ENCODE data around the gene CDC25A. TPM values are rescaled to one million over a fixed set of nuclear protein-coding genes. Genes with fewer than 3 reads are reported as not detected.

CDC25A gene
- total and polyA plus RNA-seq, 2 of the 13 experiments (the other 11 are each of a cell fraction or from before 2014, with no cell fraction given) = 7.9 to 45.4 TPM

DNA sequence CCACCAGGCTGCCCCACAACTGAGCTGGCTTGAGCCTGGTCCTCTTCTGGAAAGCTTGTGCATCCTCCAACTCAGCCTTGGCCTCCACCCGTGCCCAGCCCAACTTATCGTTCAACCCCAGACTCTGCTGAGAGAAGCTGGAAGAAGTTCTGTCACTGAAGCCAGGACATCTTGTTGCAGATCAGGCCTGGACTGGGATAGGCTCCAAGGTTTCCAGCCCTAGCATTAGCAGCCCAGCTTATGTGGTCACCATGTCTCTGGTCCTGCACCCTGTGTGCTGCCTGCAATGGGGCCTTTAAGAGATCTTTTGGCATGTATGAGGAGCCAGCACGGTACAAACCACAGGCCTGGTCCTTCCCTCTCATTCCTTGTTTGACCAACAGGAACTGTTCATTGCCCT is 19.9 kb upstream of the CDC25A start:
- H3K9me3 ChIP-seq (ENCODE audit: low read length) = no peaks in the 10 kb centered on the region
- BruUV-seq (replicated peaks) = no TSS peak
- H4K20me1 ChIP-seq (ENCODE audit: insufficient read depth, low read length) = no peaks in the 10 kb centered on the region
- no CpG with 5 or more reads among the region's 3 CpGs for WGBS (ENCODE audit: low lambda C conversion rate)
- ChIA-PET CTCF (ENCODE audit: low intra/inter-chr PET ratio, low total read pairs) (no interaction called here), POLR2A (no interaction called here)
- H3K4me3 ChIP-seq (replicated peaks in 1 of 3; ENCODE audit: insufficient read depth in 1 of 3, low read depth in 2 of 3, low read length in 3 of 3) = no peak overlapping the region
- DNase-seq (ENCODE audit: low spot score) (no peak), ATAC-seq (peak; percentile 36), FAIRE-seq (no peak)
- H3K79me2 ChIP-seq (ENCODE audit: insufficient read depth, low read length) = no peaks in the 10 kb centered on the region
- no peak overlapping the region for H3K4me2 ChIP-seq (ENCODE audit: low read depth, low read length)
- no peaks in the 10 kb centered on the region for H3K36me3 ChIP-seq (replicated peaks in 1 of 2; ENCODE audit: control insufficient read depth in 1 of 2, insufficient read depth in 2 of 2, low read length in 2 of 2)
- H3K9ac ChIP-seq (ENCODE audit: insufficient read depth, low read depth, low read length) = no peak overlapping the region
- intact Hi-C loops (cut with micrococcal nuclease; ENCODE audit: unreplicated experiment) = no loop called here
- H3K27me3 ChIP-seq (ENCODE audit: control insufficient read depth in 1 of 2, insufficient read depth in 2 of 2, low read length in 2 of 2) = peaks cover 1 to 13% of the 10 kb centered on the region in 2 experiments; a peak in 3 of 5 replicates
- H2AFZ ChIP-seq (ENCODE audit: low read length) = no peak overlapping the region
- in situ Hi-C loops (cut with HindIII; ENCODE audit: extremely low pct_ligation_motif_present, low pct_unique_long_range_greater_than_20kb) = no loop called here
- no peak overlapping the region for H3K27ac ChIP-seq (ENCODE audit: extremely low read length, insufficient read depth, low read length)
- no peaks in the 10 kb centered on the region for H3K4me1 ChIP-seq (ENCODE audit: insufficient read depth, low read length)
- TF ChIP-seq HNRNPL (IDR thresholded peaks at IDR 0.05; ENCODE audit: low read depth, low read length) (no peak), FOSL1 (CRISPR knock-in tag; IDR thresholded peaks at IDR 0.05; ENCODE audit: borderline replicate concordance) (no peak), MTA3 (CRISPR knock-in tag; IDR thresholded peaks at IDR 0.05) (no peak), HOXD1 (CRISPR knock-in tag; IDR thresholded peaks at IDR 0.05) (no peak), SCMH1 (CRISPR knock-in tag; IDR thresholded peaks at IDR 0.05; ENCODE audit: borderline replicate concordance) (no peak), ZNF678 (CRISPR knock-in tag; IDR thresholded peaks at IDR 0.05) (no peak), PAWR (CRISPR knock-in tag; IDR thresholded peaks at IDR 0.05; ENCODE audit: borderline replicate concordance) (no peak), SAP130 (CRISPR knock-in tag; IDR thresholded peaks at IDR 0.05; ENCODE audit: low read depth) (no peak), ZKSCAN1 (IDR thresholded peaks at IDR 0.05; ENCODE audit: low read length) (no peak), ZNF101 (CRISPR knock-in tag; IDR thresholded peaks at IDR 0.05; ENCODE audit: borderline replicate concordance, low read depth) (no peak)
- TF ChIP-seq, protein P1, sequence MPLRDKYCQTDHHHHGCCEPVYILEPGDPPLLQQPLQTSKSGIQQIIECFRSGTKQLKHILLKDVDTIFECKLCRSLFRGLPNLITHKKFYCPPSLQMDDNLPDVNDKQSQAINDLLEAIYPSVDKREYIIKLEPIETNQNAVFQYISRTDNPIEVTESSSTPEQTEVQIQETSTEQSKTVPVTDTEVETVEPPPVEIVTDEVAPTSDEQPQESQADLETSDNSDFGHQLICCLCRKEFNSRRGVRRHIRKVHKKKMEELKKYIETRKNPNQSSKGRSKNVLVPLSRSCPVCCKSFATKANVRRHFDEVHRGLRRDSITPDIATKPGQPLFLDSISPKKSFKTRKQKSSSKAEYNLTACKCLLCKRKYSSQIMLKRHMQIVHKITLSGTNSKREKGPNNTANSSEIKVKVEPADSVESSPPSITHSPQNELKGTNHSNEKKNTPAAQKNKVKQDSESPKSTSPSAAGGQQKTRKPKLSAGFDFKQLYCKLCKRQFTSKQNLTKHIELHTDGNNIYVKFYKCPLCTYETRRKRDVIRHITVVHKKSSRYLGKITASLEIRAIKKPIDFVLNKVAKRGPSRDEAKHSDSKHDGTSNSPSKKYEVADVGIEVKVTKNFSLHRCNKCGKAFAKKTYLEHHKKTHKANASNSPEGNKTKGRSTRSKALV (CRISPR knock-in tag; IDR thresholded peaks at IDR 0.05) = no peak
- TF ChIP-seq, protein P2, sequence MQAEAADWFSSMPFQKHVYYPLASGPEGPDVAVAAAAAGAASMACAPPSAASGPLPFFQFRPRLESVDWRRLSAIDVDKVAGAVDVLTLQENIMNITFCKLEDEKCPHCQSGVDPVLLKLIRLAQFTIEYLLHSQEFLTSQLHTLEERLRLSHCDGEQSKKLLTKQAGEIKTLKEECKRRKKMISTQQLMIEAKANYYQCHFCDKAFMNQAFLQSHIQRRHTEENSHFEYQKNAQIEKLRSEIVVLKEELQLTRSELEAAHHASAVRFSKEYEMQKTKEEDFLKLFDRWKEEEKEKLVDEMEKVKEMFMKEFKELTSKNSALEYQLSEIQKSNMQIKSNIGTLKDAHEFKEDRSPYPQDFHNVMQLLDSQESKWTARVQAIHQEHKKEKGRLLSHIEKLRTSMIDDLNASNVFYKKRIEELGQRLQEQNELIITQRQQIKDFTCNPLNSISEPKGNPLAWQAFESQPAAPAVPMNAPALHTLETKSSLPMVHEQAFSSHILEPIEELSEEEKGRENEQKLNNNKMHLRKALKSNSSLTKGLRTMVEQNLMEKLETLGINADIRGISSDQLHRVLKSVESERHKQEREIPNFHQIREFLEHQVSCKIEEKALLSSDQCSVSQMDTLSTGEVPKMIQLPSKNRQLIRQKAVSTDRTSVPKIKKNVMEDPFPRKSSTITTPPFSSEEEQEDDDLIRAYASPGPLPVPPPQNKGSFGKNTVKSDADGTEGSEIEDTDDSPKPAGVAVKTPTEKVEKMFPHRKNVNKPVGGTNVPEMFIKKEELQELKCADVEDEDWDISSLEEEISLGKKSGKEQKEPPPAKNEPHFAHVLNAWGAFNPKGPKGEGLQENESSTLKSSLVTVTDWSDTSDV (CRISPR knock-in tag; IDR thresholded peaks at IDR 0.05) = no peak
- TF ChIP-seq, protein P3, sequence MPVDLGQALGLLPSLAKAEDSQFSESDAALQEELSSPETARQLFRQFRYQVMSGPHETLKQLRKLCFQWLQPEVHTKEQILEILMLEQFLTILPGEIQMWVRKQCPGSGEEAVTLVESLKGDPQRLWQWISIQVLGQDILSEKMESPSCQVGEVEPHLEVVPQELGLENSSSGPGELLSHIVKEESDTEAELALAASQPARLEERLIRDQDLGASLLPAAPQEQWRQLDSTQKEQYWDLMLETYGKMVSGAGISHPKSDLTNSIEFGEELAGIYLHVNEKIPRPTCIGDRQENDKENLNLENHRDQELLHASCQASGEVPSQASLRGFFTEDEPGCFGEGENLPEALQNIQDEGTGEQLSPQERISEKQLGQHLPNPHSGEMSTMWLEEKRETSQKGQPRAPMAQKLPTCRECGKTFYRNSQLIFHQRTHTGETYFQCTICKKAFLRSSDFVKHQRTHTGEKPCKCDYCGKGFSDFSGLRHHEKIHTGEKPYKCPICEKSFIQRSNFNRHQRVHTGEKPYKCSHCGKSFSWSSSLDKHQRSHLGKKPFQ (CRISPR knock-in tag; IDR thresholded peaks at IDR 0.05; ENCODE audit: insufficient replicate concordance) = no peak
- TF ChIP-seq, protein P4, sequence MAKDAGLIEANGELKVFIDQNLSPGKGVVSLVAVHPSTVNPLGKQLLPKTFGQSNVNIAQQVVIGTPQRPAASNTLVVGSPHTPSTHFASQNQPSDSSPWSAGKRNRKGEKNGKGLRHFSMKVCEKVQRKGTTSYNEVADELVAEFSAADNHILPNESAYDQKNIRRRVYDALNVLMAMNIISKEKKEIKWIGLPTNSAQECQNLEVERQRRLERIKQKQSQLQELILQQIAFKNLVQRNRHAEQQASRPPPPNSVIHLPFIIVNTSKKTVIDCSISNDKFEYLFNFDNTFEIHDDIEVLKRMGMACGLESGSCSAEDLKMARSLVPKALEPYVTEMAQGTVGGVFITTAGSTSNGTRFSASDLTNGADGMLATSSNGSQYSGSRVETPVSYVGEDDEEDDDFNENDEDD (CRISPR knock-in tag; IDR thresholded peaks at IDR 0.05; ENCODE audit: borderline replicate concordance) = no peak
- TF ChIP-seq, protein P5, sequence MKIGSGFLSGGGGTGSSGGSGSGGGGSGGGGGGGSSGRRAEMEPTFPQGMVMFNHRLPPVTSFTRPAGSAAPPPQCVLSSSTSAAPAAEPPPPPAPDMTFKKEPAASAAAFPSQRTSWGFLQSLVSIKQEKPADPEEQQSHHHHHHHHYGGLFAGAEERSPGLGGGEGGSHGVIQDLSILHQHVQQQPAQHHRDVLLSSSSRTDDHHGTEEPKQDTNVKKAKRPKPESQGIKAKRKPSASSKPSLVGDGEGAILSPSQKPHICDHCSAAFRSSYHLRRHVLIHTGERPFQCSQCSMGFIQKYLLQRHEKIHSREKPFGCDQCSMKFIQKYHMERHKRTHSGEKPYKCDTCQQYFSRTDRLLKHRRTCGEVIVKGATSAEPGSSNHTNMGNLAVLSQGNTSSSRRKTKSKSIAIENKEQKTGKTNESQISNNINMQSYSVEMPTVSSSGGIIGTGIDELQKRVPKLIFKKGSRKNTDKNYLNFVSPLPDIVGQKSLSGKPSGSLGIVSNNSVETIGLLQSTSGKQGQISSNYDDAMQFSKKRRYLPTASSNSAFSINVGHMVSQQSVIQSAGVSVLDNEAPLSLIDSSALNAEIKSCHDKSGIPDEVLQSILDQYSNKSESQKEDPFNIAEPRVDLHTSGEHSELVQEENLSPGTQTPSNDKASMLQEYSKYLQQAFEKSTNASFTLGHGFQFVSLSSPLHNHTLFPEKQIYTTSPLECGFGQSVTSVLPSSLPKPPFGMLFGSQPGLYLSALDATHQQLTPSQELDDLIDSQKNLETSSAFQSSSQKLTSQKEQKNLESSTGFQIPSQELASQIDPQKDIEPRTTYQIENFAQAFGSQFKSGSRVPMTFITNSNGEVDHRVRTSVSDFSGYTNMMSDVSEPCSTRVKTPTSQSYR (CRISPR knock-in tag; IDR thresholded peaks at IDR 0.05; ENCODE audit: borderline replicate concordance) = no peak
